HepG2 (cell line): Measurements from ENCODE around the gene SRSF6. TPM values are rescaled to one million over a fixed set of nuclear protein-coding genes. Genes with fewer than 3 reads are reported as not detected.

Experiments
- MIER2 ChIP-seq: IDR thresholded peaks from 2 replicates; pipeline ENCODE4 v1.6.1; 2016; ENCODE audit warnings: missing biosample characterization, missing genetic modification reagents
- MXD4 ChIP-seq: IDR thresholded peaks from 2 replicates; pipeline ENCODE4 v1.6.1; 2016; ENCODE audit warnings: mild to moderate bottlenecking, missing biosample characterization, missing genetic modification reagents
- MZF1 ChIP-seq: sonication (generic); formaldehyde crosslinking; IDR thresholded peaks from 2 replicates; pipeline ENCODE4 v1.8.1; 2023; ENCODE audit warnings: mild to moderate bottlenecking, missing genetic modification reagents, borderline replicate concordance
- YEATS4 ChIP-seq: sonication (generic); formaldehyde crosslinking; IDR thresholded peaks from 2 replicates; pipeline ENCODE4 v1.4.0; 2020; ENCODE audit warnings: missing genetic modification reagents, borderline replicate concordance
- ZFP1 ChIP-seq: IDR thresholded peaks from 2 replicates; pipeline ENCODE4 v1.6.1; 2016
- ZFP36L1 ChIP-seq: sonication (generic); formaldehyde crosslinking; IDR thresholded peaks from 2 replicates; pipeline ENCODE4 v1.8.0; 2022; ENCODE audit warnings: mild to moderate bottlenecking, missing genetic modification reagents, moderate library complexity
- ZNF34 ChIP-seq: sonication (generic); formaldehyde crosslinking; IDR thresholded peaks from 2 replicates; pipeline ENCODE4 v1.4.0; 2020; ENCODE audit warnings: mild to moderate bottlenecking, missing genetic modification reagents, borderline replicate concordance
- ZNF501 ChIP-seq: sonication (generic); formaldehyde crosslinking; IDR thresholded peaks from 2 replicates; pipeline ENCODE4 v1.5.1; 2020; ENCODE audit warnings: mild to moderate bottlenecking, moderate library complexity, missing genetic modification reagents
- ZNF816 ChIP-seq: sonication (generic); formaldehyde crosslinking; IDR thresholded peaks from 2 replicates; pipeline ENCODE4 v1.8.0; 2022; ENCODE audit warnings: missing genetic modification reagents, mild to moderate bottlenecking, borderline replicate concordance
- ZSCAN25 ChIP-seq: sonication (generic); formaldehyde crosslinking; IDR thresholded peaks from 2 replicates; pipeline ENCODE4 v1.8.0; 2022; ENCODE audit warnings: mild to moderate bottlenecking, missing genetic modification reagents
- polyA plus RNA-seq, 8 experiments: library from polyadenylated mRNA; depleted of rRNA in 3 of 8; stranded (reverse) in 7 of 8; unstranded in 1 of 8; fragments of >200 nt; fragmentation: Illumina TruSeq in 4 of 8; extraction: Trizol in 4 of 8; gene quantifications; 2 replicates each; pipeline versions ENCODE4 v1.2.1 to v1.2.3, GENCODE V29; 2011 to 2016; ENCODE audit warnings: low read depth in 4 of 8, missing spikeins in 1 of 8, mixed read lengths in 1 of 8; ENCODE audit not compliant: insufficient read depth in 1 of 8
- total RNA-seq, 5 experiments: library from RNA; depleted of rRNA; stranded (reverse); fragments of >200 nt; fragmentation: Illumina TruSeq; extraction: Trizol; gene quantifications; 2 replicates each; pipeline ENCODE4 v1.2.3, GENCODE V29; 2016; ENCODE audit warnings: low read depth in 1 of 5
- TF ChIP-seq, protein P1 (sequence below): sonication (generic); formaldehyde crosslinking; IDR thresholded peaks from 2 replicates; pipeline ENCODE4 v1.5.1; 2020; ENCODE audit warnings: missing genetic modification reagents, mild to moderate bottlenecking, borderline replicate concordance
- TF ChIP-seq, protein P2 (sequence below): sonication (generic); formaldehyde crosslinking; IDR thresholded peaks from 2 replicates; pipeline ENCODE4 v1.8.0; 2022; ENCODE audit warnings: missing genetic modification reagents, mild to moderate bottlenecking, moderate library complexity, borderline replicate concordance
- TF ChIP-seq, protein P3 (sequence below): sonication (generic); formaldehyde crosslinking; IDR thresholded peaks from 2 replicates; pipeline ENCODE4 v1.4.0; 2020; ENCODE audit warnings: missing genetic modification reagents
- TF ChIP-seq, protein P4 (sequence below): sonication (generic); formaldehyde crosslinking; IDR thresholded peaks from 2 replicates; pipeline ENCODE4 v1.8.0; 2022; ENCODE audit warnings: mild to moderate bottlenecking, missing genetic modification reagents, borderline replicate concordance

Gene SRSF6
- total and polyA plus RNA-seq, 2 of the 13 experiments (the other 11 are each of a cell fraction or from before 2014, with no cell fraction given) = 156 to 194 TPM

DNA sequence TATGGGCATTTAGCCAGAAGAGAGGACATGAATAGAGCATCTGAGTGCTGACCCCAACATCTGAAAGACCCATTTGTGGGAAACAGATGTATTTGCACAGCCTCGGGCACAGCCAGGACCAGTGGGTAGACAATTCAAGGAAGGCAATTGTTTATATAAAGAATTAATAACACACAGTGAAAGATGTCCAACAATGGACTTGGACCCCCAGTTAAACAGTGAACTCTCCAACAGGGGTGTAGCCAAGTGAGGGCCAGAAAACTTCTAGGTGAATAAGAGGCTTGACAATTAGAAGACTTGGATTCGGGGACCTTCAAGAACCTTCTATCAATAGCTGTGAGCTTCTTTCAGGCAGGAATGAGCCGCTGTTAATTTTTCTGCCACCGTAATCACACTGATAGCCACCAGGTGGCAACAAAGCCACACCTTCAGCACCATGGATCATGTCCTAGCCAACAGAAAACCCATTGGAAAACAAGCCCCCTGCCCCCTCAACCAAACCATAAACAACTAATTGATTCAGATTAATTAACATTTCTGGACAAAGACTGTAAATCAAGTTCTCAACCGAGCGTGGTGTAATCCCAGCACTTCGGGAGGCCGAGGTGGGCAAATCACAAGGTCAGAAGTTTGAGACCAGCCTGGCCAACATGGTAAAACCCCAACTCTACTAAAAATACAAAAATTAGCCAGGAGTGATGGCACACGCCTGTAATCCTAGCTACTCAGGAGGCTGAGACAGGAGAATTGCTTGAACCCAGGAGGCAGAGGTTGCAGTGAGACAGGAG, 8.8 kb upstream of the SRSF6 start (continued):
- TF ChIP-seq ZFP36L1 (peak; percentile 73; the same call in 1 of the 2 replicates), ZFP1 (CRISPR knock-in tag) (0 out of 2 replicates have a peak, but pooled peaks have one; percentile 53), YEATS4 (CRISPR knock-in tag) (0 out of 2 replicates have a peak, but pooled peaks have one; percentile 5), ZNF34 (CRISPR knock-in tag) (no peak), MIER2 (CRISPR knock-in tag) (0 out of 2 replicates have a peak, but pooled peaks have one; percentile 7), ZNF501 (peak; percentile 85), ZNF816 (peak; percentile 88; the same call in 1 of the 2 replicates), MZF1 (CRISPR knock-in tag) (no peak), MXD4 (0 out of 2 replicates have a peak, but pooled peaks have one; percentile 59), ZSCAN25 (CRISPR knock-in tag) (peak; percentile 45; the same call in 1 of the 2 replicates)
- TF ChIP-seq, protein P1, sequence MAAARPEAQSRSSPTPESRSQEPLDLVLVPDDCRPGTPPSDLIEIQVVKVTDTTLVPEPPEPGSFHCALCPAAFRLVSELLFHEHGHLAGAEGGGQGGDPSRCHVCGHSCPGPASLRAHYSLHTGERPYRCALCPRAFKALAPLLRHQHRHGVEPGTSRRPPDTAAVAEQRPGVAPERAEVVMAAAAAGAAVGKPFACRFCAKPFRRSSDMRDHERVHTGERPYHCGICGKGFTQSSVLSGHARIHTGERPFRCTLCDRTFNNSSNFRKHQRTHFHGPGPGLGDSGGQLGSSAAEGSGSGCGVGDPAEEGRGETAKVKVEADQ (CRISPR knock-in tag) = 0 out of 2 replicates have a peak, but pooled peaks have one; percentile 17
- TF ChIP-seq, protein P2, sequence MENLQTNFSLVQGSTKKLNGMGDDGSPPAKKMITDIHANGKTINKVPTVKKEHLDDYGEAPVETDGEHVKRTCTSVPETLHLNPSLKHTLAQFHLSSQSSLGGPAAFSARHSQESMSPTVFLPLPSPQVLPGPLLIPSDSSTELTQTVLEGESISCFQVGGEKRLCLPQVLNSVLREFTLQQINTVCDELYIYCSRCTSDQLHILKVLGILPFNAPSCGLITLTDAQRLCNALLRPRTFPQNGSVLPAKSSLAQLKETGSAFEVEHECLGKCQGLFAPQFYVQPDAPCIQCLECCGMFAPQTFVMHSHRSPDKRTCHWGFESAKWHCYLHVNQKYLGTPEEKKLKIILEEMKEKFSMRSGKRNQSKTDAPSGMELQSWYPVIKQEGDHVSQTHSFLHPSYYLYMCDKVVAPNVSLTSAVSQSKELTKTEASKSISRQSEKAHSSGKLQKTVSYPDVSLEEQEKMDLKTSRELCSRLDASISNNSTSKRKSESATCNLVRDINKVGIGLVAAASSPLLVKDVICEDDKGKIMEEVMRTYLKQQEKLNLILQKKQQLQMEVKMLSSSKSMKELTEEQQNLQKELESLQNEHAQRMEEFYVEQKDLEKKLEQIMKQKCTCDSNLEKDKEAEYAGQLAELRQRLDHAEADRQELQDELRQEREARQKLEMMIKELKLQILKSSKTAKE (CRISPR knock-in tag) = no peak
- TF ChIP-seq, protein P3, sequence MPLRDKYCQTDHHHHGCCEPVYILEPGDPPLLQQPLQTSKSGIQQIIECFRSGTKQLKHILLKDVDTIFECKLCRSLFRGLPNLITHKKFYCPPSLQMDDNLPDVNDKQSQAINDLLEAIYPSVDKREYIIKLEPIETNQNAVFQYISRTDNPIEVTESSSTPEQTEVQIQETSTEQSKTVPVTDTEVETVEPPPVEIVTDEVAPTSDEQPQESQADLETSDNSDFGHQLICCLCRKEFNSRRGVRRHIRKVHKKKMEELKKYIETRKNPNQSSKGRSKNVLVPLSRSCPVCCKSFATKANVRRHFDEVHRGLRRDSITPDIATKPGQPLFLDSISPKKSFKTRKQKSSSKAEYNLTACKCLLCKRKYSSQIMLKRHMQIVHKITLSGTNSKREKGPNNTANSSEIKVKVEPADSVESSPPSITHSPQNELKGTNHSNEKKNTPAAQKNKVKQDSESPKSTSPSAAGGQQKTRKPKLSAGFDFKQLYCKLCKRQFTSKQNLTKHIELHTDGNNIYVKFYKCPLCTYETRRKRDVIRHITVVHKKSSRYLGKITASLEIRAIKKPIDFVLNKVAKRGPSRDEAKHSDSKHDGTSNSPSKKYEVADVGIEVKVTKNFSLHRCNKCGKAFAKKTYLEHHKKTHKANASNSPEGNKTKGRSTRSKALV (CRISPR knock-in tag) = 0 out of 2 replicates have a peak, but pooled peaks have one; percentile 76
- TF ChIP-seq, protein P4, sequence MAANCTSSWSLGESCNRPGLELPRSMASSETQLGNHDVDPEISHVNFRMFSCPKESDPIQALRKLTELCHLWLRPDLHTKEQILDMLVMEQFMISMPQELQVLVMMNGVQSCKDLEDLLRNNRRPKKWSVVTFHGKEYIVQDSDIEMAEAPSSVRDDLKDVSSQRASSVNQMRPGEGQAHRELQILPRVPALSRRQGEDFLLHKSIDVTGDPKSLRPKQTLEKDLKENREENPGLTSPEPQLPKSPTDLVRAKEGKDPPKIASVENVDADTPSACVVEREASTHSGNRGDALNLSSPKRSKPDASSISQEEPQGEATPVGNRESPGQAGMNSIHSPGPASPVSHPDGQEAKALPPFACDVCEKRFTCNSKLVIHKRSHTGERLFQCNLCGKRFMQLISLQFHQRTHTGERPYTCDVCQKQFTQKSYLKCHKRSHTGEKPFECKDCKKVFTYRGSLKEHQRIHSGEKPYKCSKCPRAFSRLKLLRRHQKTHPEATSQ = no peak
